Esophagus mucosa (tissue), 1 donor: ENCODE data around the gene ADGRV1. TPM values are rescaled to one million over a fixed set of nuclear protein-coding genes. Genes with fewer than 3 reads are reported as not detected.
"Not testable (repeated sequence)": the region's sequence is repeated elsewhere in the genome, so short reads cannot be mapped to it uniquely, and the experiment has no call there.

Experiments used
- ATAC-seq: fragments of 200-7000 bp; cut with Tn5 transposase; one replicate; pipeline ENCODE4 v1.9.1; 2020
- total RNA-seq: library from RNA; stranded (reverse); gene quantifications from one replicate; pipeline ENCODE4 v1.2.4, GENCODE V29; 2023
- donor health status: DM: yes; HTN: yes; CAD: no.

The ADGRV1 gene
- total RNA-seq, 1 donor from 2014 or later = 3.7 TPM

GRCh38 chr5:90830058-90830457 lies 271.5 kb downstream of the ADGRV1 start:
- no peak for ATAC-seq

DNA sequence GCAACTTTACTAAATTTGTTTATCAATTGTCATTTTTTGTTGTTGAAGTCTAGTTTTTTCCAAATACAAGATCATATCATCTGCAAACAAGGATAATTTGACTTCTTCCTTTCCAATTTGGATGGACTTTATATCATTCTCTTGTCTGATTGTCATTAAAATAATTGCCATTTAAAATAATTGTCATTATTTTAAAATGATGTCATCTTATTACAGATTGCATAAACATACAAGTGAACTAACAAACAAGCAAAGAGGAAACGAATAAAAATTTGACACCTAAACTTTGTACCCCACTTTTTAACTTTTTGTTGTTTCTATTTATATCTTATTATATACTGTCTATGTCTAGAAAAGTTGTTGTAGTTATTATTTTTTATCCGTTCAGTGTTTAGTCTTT lies 275.2 kb downstream of the ADGRV1 start:
- no peak for ATAC-seq

DNA sequence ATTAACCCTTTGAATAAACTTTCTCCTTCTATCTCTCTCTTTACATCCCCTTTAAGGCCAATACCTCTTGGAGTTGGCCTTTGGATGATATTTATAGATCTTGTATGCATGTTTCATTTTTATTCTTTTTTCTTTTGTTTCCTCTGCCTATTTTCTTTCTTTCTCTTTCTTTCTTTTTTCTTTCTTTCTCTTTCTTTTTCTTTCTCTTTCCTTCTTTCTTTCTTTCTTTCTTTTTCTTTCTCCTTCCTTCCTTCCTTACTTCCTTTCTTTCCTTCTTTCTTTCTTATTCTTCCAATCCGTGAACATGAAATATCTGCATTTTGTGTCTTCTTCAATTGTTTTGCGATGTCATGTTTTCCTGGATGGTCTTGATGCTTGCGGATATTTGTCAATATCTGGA lies 276.1 kb downstream of the ADGRV1 start:
- no peak for ATAC-seq

DNA sequence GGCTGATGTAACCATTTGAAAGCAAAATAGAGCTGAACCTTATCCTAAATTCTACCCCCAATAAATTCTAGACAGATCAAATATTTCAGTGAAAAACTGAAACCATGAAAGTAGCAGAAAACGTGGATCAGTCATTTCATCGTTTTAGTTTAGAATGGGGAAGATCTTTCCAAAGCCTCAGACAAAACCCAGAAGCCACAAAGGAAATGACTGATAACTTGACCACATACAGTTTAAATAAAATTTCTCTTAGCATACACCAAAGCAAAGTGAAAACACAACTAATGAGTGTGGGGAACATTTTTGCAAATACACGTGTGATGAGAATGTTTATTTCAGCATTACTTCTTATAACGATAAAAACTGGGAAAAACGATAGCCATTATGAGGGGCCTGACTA lies 284.8 kb downstream of the ADGRV1 start:
- no peak for ATAC-seq

DNA sequence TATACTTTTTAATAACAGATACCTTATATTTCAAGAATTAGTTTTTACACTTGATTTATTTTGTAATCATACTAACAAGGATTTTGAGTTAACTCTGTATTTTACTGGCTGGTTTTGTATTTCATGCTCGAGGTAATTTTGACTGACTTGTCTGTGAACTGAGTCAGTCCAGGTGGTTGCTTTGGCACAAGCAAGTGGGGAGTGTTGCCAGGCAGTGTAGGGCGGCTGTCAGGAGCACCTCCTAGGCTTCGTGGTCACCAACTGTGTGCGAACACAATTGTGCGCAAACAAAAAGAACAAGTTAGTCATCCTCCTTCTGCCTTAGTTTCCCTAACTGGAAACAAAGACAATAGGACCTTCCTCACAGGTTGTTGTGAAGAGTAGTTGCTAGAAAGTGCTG lies 286.3 kb downstream of the ADGRV1 start:
- peak; percentile 67 for ATAC-seq

GRCh38 chr5:90845723-90846554 lies 287.3 kb downstream of the ADGRV1 start:
- no peak for ATAC-seq

- not testable (repeated sequence) for ATAC-seq
Measured at GRCh38 chr5:90847606-90848005, 289.0 kb downstream of the ADGRV1 start.

- ATAC-seq = no peak
Measured at GRCh38 chr5:90849939-90850338, 291.3 kb downstream of the ADGRV1 start.

DNA sequence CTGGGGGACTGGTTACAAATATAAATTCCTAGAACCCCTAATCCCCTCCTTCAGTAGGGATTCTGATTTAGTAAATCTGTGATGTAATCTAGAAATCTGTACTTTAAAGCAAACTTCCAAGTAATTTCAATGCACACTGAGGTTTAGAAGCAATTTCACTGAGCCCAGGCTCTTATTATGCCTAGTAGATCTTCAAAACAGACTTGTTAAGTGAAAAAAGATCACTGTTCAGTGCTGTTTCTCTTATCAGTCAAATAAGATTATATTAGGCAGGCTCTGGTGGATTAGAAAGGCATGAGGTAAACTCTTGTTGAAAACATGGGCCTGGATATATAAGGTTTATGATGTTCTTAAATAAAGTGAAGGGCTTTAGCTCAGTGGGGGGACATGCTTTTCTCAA lies 293.9 kb downstream of the ADGRV1 start:
- ATAC-seq = no peak

GRCh38 chr5:90853750-90854149 lies 295.2 kb downstream of the ADGRV1 start:
- no peak for ATAC-seq

DNA sequence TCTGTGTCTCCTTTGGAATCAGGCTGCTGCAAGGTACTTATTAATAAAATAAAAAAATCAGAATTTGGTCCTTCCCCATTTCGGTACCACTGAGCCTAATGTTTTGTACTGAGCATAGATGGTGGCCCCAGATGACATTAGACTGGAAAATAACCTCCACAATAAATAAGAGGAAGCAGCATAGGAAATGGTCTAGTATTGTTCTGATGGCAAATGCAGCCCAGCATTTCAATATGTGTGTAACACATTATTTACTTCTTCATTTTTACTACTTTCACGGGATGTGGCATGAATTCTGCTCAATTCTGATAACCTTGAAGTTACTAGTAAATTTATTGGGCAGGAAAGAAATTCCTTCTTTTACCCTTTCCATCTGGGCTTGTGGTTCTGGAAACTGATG lies 295.6 kb downstream of the ADGRV1 start:
- no peak for ATAC-seq

GRCh38 chr5:90855296-90856010 lies 296.9 kb downstream of the ADGRV1 start:
- ATAC-seq = peak; percentile 47

- peak; percentile 23 for ATAC-seq
Measured at GRCh38 chr5:90861843-90862586, 303.4 kb downstream of the ADGRV1 start.

GRCh38 chr5:90865180-90865579 lies 306.6 kb downstream of the ADGRV1 start:
- no peak for ATAC-seq

GRCh38 chr5:90866333-90866732 lies 307.7 kb downstream of the ADGRV1 start:
- ATAC-seq = no peak

GRCh38 chr5:90866915-90867731 lies 308.5 kb downstream of the ADGRV1 start:
- no peak for ATAC-seq

DNA sequence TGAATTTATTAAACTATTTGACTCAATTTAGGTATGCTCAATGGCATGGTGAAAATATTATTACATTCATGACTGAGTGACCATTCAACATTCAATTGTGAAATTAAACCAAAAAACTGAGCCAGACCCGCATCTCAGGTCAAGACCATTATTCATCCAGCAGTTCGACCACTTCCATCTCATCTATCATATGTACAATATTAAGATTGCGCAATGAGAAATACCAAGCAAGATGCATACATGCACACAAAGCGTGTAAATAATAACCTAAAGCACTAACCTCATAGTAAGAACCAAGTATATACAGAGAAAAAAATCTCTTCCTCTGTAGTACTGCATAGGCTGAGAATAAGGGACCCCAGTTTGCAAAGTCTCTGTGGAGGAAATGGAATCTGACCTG lies 310.2 kb downstream of the ADGRV1 start:
- ATAC-seq = no peak

GRCh38 chr5:90871391-90871991 lies 312.9 kb downstream of the ADGRV1 start:
- no peak for ATAC-seq

DNA sequence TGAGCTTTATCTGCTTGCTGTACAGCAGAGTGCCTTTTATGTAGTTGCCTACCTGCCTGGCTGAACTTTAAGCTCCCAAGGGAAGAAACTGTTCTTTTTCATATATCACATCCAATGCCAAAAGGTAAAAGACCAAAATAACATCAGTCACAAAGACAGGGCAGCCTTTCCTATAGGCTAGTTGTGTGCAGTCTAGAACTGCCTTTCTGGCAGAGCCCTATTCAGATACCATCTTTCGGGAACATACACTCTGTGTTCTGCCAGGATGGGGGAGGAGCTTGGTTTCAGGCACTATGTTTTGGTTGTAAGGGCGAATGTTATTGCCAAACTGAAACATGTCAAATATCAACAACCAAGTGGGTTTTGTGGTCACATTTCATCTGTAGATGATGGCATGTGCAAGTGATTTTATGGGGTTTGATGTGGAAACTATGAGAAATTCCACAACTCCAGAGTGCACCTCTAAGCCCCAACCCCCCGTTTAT lies 314.5 kb downstream of the ADGRV1 start:
- ATAC-seq = no peak

GRCh38 chr5:90874066-90874465 lies 315.5 kb downstream of the ADGRV1 start:
- ATAC-seq = no peak

DNA sequence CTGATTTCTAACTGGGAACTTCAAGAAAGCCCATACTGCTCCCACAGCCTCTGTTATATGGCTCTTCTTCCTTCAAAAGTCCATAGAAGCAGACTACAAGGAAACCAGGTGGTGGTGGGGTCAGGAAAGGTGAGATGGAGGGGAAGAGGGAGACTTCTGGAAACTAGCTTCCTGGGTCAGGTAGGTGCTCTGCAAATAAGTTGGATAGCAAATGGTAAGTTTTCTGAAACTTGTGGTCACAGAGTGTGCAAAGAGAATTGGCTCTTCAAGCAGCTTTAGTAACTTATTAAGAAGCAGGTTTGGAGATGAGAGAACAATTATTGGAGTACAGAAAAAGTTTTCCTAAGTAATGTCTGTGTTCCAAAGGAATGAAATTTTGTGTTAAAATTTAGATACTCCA lies 316.9 kb downstream of the ADGRV1 start:
- no peak for ATAC-seq

DNA sequence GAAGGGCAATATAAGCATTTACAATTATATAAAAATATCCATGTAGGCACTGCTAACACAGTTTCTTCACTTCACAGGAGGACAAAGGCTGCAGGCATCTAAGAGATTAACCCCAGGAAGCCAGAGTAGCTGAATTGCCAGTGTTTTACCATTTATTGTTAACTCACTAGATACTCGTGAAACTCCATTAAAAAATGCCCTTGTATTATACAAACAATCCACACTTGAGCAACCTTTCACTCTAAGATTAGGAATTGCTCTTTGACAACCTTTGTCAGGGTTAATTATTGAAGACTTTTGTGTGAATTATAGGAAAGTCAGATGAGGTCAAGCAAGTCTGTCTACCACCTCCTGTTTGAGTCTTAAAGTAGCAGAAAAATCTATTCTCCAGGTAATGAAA lies 317.8 kb downstream of the ADGRV1 start:
- ATAC-seq = no peak
